A673 (cell line): ENCODE data around the gene FEM1C. TPM values are rescaled to one million over a fixed set of nuclear protein-coding genes. Genes with fewer than 3 reads are reported as not detected.
"Not testable (repeated sequence)": the region's sequence is repeated elsewhere in the genome, so short reads cannot be mapped to it uniquely, and the experiment has no call there.

Experiments
- BruUV-seq: library from RNA; stranded (reverse); fragments of 400-500 nt; replicated peaks from 2 replicates; lab custom pipeline; 2021; lab: Mats Ljungman, UMichigan
- CTCF ChIA-PET: fragments of 300-600 bp; sonication (Branson Sonifier 250); formaldehyde crosslinking; loops from one replicate; lab custom pipeline; 2022; ENCODE audit warnings: antibody characterized with exemption; lab: Charles Lee
- POLR2A ChIA-PET: fragments of 300-600 bp; sonication (Branson Sonifier 250); formaldehyde crosslinking; loops from one replicate; lab custom pipeline; 2022; ENCODE audit warnings: antibody characterized with exemption; ENCODE audit not compliant: low non-redundant PET; lab: Charles Lee
- DNase-seq: peaks from one replicate; pipeline ENCODE4 v3.0.0-alpha.2; 2015; ENCODE audit warnings: low spot score
- H3K27ac ChIP-seq: fragments of 200-600 bp; sonication (generic); 2 replicates; pipeline ENCODE4 v1.5.1; 2016; ENCODE audit warnings: mixed run types, low read depth, mild to moderate bottlenecking, mixed read lengths, antibody characterized with exemption, low read length; ENCODE audit not compliant: poor library complexity, severe bottlenecking
- H3K27me3 ChIP-seq: fragments of 200-600 bp; sonication (generic); replicated peaks from 2 replicates; pipeline ENCODE4 v1.6.1; 2017; ENCODE audit warnings: mixed run types, low read depth, mild to moderate bottlenecking, mixed read lengths, antibody characterized with exemption, low read length; ENCODE audit not compliant: insufficient read depth, poor library complexity
- H3K36me3 ChIP-seq: fragments of 200-600 bp; sonication (generic); 2 replicates; pipeline ENCODE4 v1.6.1; 2016; ENCODE audit warnings: mixed run types, mild to moderate bottlenecking, mixed read lengths, antibody characterized with exemption, low read length; ENCODE audit not compliant: insufficient read depth, poor library complexity, severe bottlenecking
- H3K4me1 ChIP-seq: fragments of 200-600 bp; sonication (generic); 2 replicates; pipeline ENCODE4 v1.6.1; 2017; ENCODE audit warnings: mixed run types, mild to moderate bottlenecking, mixed read lengths, antibody characterized with exemption, low read length; ENCODE audit not compliant: insufficient read depth, poor library complexity, severe bottlenecking
- H3K4me3 ChIP-seq: fragments of 200-600 bp; sonication (generic); 2 replicates; pipeline ENCODE4 v1.5.1; 2016; ENCODE audit warnings: low read depth, mixed run types, mild to moderate bottlenecking, mixed read lengths, low read length; ENCODE audit not compliant: poor library complexity, severe bottlenecking
- H3K9me3 ChIP-seq: fragments of 200-600 bp; sonication (generic); 2 replicates; pipeline ENCODE4 v1.6.1; 2016; ENCODE audit warnings: mixed run types, low read depth, mild to moderate bottlenecking, mixed read lengths, antibody characterized with exemption, low read length; ENCODE audit not compliant: poor library complexity, severe bottlenecking
- EZH2 ChIP-seq: fragments of 200-600 bp; sonication (generic); IDR thresholded peaks from 2 replicates; pipeline ENCODE4 v1.6.1; 2017; ENCODE audit warnings: borderline replicate concordance, low read depth, mild to moderate bottlenecking, mixed read lengths, antibody characterized with exemption, low read length; ENCODE audit not compliant: poor library complexity, severe bottlenecking
- intact Hi-C: fragments of 100-400 bp; cut with micrococcal nuclease; formaldehyde crosslinking; loops from one replicate; pipeline ENCODE4 v1.10.0; 2022; ENCODE audit not compliant: unreplicated experiment
- total RNA-seq: library from RNA; stranded (reverse); gene quantifications from 2 replicates; pipeline ENCODE4 v1.2.3, GENCODE V29; 2021
- TF ChIP-seq, protein P1 (sequence below): fragments of 300-800, 200-600 bp; sonication (generic); conservative IDR thresholded peaks from 2 replicates; pipeline ENCODE4 v1.5.1; 2017; ENCODE audit warnings: low read depth, mild to moderate bottlenecking, antibody characterized with exemption, low read length, moderate library complexity, mixed read lengths

FEM1C gene
- total RNA-seq, 1 experiment from 2014 or later: 15.0 TPM

DNA sequence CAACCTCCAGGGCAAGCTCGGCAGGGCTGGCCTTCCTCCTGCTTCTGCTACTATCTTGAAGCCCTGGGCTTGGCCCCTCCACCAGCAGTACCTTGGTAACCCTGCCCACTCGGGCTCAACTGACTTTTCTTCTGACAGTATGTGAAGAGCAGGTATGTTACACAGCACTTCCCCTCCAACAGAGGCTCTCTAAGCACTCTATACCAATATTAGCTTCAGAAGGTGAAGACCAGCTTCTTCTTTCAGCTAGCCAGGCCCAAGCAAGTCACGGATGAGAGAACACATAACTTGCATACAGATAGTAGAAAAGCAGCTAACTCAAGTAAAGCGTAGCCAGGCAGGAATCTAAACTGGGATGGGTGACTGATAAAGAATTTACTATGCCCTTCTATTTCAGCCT is 64.3 kb downstream of the FEM1C start:
- ChIA-PET POLR2A (no interaction called here), CTCF (no interaction called here)
- H3K4me1 ChIP-seq: no peaks in the 10 kb centered on the region
- no peak for TF ChIP-seq EZH2
- TF ChIP-seq, protein P1, sequence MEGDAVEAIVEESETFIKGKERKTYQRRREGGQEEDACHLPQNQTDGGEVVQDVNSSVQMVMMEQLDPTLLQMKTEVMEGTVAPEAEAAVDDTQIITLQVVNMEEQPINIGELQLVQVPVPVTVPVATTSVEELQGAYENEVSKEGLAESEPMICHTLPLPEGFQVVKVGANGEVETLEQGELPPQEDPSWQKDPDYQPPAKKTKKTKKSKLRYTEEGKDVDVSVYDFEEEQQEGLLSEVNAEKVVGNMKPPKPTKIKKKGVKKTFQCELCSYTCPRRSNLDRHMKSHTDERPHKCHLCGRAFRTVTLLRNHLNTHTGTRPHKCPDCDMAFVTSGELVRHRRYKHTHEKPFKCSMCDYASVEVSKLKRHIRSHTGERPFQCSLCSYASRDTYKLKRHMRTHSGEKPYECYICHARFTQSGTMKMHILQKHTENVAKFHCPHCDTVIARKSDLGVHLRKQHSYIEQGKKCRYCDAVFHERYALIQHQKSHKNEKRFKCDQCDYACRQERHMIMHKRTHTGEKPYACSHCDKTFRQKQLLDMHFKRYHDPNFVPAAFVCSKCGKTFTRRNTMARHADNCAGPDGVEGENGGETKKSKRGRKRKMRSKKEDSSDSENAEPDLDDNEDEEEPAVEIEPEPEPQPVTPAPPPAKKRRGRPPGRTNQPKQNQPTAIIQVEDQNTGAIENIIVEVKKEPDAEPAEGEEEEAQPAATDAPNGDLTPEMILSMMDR: no peak
- no peak overlapping the region for H3K4me3 ChIP-seq
- no peak overlapping the region for H3K27ac ChIP-seq
- H3K36me3 ChIP-seq: no peaks in the 10 kb centered on the region
- DNase-seq: no peak
- no peaks in the 10 kb centered on the region for H3K9me3 ChIP-seq
- intact Hi-C loops: no loop called here
- no TSS peak for BruUV-seq
- H3K27me3 ChIP-seq: peaks cover 8% of the 10 kb centered on the region

GRCh38 chr5:115479166-115479873 is 65.3 kb downstream of the FEM1C start:
- CTCF ChIA-PET, intact Hi-C loops, BruUV-seq, H3K36me3 ChIP-seq, H3K4me1 ChIP-seq, POLR2A ChIA-PET, H3K9me3 ChIP-seq, H3K27me3 ChIP-seq, DNase-seq, H3K4me3 ChIP-seq, H3K27ac ChIP-seq: not testable (repeated sequence)

DNA sequence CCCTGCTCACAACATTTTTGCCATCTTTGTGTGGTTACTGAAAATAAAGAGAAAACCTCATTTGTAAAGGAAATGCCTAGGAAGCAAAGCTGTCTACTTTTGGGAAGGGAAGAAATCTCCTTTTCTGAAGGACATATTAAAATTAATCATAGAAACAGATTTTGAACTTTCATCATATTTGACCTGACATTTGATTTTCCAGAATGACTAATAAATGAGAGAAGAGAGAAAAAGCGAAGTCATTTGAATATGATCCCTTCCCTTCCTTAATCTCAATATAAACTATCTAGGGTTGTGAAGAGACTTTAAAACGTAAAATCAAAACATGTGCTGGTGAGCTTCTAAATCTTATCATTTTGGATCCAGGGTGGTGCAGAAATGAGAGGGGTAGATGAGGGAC is 66.3 kb downstream of the FEM1C start:
- no peak overlapping the region for H3K27ac ChIP-seq
- no peak for TF ChIP-seq EZH2
- TF ChIP-seq, protein P1: no peak
- H3K27me3 ChIP-seq: peaks cover 8% of the 10 kb centered on the region
- no peaks in the 10 kb centered on the region for H3K9me3 ChIP-seq
- CTCF ChIA-PET: no interaction called here
- intact Hi-C loops: no loop called here
- no peak for DNase-seq
- POLR2A ChIA-PET: no interaction called here
- H3K4me3 ChIP-seq: no peak overlapping the region
- no TSS peak for BruUV-seq
- H3K36me3 ChIP-seq: no peaks in the 10 kb centered on the region
- H3K4me1 ChIP-seq: no peaks in the 10 kb centered on the region

DNA sequence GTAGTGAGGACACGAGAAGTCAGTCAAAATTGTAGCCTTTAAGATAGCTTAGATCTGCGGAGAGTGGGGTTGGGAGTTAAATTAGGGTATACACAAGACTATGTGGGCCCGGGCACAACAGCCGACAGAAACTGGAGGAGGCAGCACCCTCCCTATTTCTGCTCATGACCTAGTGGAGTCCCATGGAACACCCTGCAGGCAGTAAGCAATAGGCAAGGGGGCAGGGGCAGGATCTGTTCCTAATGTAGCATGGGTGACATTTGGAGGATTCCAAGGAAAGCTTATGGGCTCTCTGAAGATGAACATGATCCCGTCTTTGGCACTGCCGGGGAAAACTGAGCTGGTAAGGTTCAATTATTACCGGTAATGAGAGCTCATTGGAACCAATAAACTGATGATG is 67.0 kb downstream of the FEM1C start:
- POLR2A ChIA-PET: no interaction called here
- peaks cover 8% of the 10 kb centered on the region for H3K27me3 ChIP-seq
- H3K4me3 ChIP-seq: no peak overlapping the region
- no peak for TF ChIP-seq EZH2
- TF ChIP-seq, protein P1: no peak
- no TSS peak for BruUV-seq
- intact Hi-C loops: no loop called here
- CTCF ChIA-PET: no interaction called here
- H3K4me1 ChIP-seq: no peaks in the 10 kb centered on the region
- H3K27ac ChIP-seq: no peak overlapping the region
- DNase-seq: no peak
- H3K9me3 ChIP-seq: no peaks in the 10 kb centered on the region
- H3K36me3 ChIP-seq: no peaks in the 10 kb centered on the region
